HepG2 (cell line): ENCODE data around the gene AIP.

ENCODE experiments used
- BCL3 ChIP-seq: sonication (generic); formaldehyde crosslinking; IDR thresholded peaks from 2 replicates; pipeline ENCODE4 v1.5.1; 2020; ENCODE audit warnings: mild to moderate bottlenecking, missing genetic modification reagents, moderate library complexity
- HNRNPLL ChIP-seq: fragments of 200-400 bp; formaldehyde crosslinking; IDR thresholded peaks from 2 replicates; pipeline ENCODE4 v1.6.1; 2017; ENCODE audit warnings: mild to moderate bottlenecking, low read depth, low read length; ENCODE audit not compliant: poor library complexity, severe bottlenecking
- ZBTB8A ChIP-seq: sonication (generic); formaldehyde crosslinking; IDR thresholded peaks from 2 replicates; pipeline ENCODE4 v1.4.0; 2020; ENCODE audit warnings: mild to moderate bottlenecking, low read depth, missing genetic modification reagents, borderline replicate concordance
- ZNF598 ChIP-seq: sonication (generic); formaldehyde crosslinking; IDR thresholded peaks from 2 replicates; pipeline ENCODE4 v1.5.1; 2020; ENCODE audit warnings: mild to moderate bottlenecking, missing genetic modification reagents, borderline replicate concordance

- TF ChIP-seq HNRNPLL = no peak
- TF ChIP-seq ZBTB8A (CRISPR knock-in tag) = no peak
- no peak for TF ChIP-seq ZNF598
- TF ChIP-seq BCL3 (CRISPR knock-in tag) = no peak
These were observed 12.4 kb upstream of the AIP start for GRCh38 chr11:67470337-67471002.
